Measurements from ENCODE around the gene IFI6. TPM values are rescaled to one million over a fixed set of nuclear protein-coding genes. Genes with fewer than 3 reads are reported as not detected.
"Not testable (repeated sequence)": the region's sequence is repeated elsewhere in the genome, so short reads cannot be mapped to it uniquely, and the experiment has no call there.

Gene IFI6
- polyA plus RNA-seq, 1 experiment = 26.8 TPM

GRCh38 chr1:27713139-27713725 is 41.2 kb upstream of the IFI6 start:
- DNase-seq (ENCODE audit: low read depth, low spot score) = no peak
- POLR2A ChIA-PET = no interaction called here
- Histone ChIP-seq H3K27ac (ENCODE audit: low read depth, low read length) (no peak overlapping the region), H3K4me3 (ENCODE audit: low read depth, low read length) (no peak overlapping the region), H3K9me3 (ENCODE audit: control insufficient read depth, insufficient read depth, low read length) (peaks cover 5% of the 10 kb centered on the region; the same call in 1 of the 2 replicates), H3K27me3 (ENCODE audit: control insufficient read depth, insufficient read depth, low read length) (peaks cover 21% of the 10 kb centered on the region)
- CTCF ChIA-PET = interaction anchor here (1.9 kb wide), 1 partner anchor 12 kb away, joined by 7 read pairs; the partner anchor contains the start of gene FAM76A
- TF ChIP-seq, protein P1, sequence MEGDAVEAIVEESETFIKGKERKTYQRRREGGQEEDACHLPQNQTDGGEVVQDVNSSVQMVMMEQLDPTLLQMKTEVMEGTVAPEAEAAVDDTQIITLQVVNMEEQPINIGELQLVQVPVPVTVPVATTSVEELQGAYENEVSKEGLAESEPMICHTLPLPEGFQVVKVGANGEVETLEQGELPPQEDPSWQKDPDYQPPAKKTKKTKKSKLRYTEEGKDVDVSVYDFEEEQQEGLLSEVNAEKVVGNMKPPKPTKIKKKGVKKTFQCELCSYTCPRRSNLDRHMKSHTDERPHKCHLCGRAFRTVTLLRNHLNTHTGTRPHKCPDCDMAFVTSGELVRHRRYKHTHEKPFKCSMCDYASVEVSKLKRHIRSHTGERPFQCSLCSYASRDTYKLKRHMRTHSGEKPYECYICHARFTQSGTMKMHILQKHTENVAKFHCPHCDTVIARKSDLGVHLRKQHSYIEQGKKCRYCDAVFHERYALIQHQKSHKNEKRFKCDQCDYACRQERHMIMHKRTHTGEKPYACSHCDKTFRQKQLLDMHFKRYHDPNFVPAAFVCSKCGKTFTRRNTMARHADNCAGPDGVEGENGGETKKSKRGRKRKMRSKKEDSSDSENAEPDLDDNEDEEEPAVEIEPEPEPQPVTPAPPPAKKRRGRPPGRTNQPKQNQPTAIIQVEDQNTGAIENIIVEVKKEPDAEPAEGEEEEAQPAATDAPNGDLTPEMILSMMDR (IDR thresholded peaks at IDR 0.05; ENCODE audit: low read depth, low read length) = no peak

GRCh38 chr1:27710574-27710973 is 38.6 kb upstream of the IFI6 start:
- no peak for DNase-seq (ENCODE audit: low read depth, low spot score)
- ChIA-PET CTCF (no interaction called here), POLR2A (no interaction called here)
- TF ChIP-seq, protein P1 (IDR thresholded peaks at IDR 0.05; ENCODE audit: low read depth, low read length) = no peak
- H3K27ac ChIP-seq (ENCODE audit: low read depth, low read length) = no peak overlapping the region
- H3K27me3 ChIP-seq (ENCODE audit: control insufficient read depth, insufficient read depth, low read length) = peaks cover 4% of the 10 kb centered on the region
- no peaks in the 10 kb centered on the region for H3K9me3 ChIP-seq (ENCODE audit: control insufficient read depth, insufficient read depth, low read length)
- no peak overlapping the region for H3K4me3 ChIP-seq (ENCODE audit: low read depth, low read length)

DNA sequence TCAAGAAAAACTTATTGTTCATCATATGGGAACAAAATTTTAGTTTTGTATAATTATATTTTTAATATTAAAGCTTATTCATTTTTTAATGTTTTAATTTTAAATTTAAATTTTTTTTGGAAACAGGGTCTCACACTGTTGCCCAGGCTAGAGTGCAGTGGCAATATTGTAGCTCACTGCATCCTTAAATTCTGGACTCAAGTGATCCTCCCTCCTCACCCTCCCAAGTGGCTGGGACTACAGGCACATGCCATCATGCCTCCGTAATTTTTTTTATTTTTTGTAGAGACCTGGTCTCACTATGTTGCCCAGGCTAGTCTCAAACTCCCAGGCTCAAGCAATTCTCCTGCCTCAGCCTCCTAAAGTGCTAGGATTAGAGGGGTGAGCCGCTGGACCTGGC is 33.6 kb upstream of the IFI6 start:
- Histone ChIP-seq H3K27me3 (ENCODE audit: control insufficient read depth, insufficient read depth, low read length) (peaks cover 2% of the 10 kb centered on the region), H3K4me3 (ENCODE audit: low read depth, low read length) (no peak overlapping the region), H3K27ac (ENCODE audit: low read depth, low read length) (no peak overlapping the region), H3K9me3 (ENCODE audit: control insufficient read depth, insufficient read depth, low read length) (no peaks in the 10 kb centered on the region; the same call in 1 of the 2 replicates)
- TF ChIP-seq, protein P1 (IDR thresholded peaks at IDR 0.05; ENCODE audit: low read depth, low read length) = no peak
- POLR2A ChIA-PET = no interaction called here
- no peak for DNase-seq (ENCODE audit: low read depth, low spot score)
- CTCF ChIA-PET = interaction anchor here (0.9 kb wide), 1 partner anchor 20 kb away, joined by 3 read pairs; the partner anchor contains the start of gene FAM76A

DNA sequence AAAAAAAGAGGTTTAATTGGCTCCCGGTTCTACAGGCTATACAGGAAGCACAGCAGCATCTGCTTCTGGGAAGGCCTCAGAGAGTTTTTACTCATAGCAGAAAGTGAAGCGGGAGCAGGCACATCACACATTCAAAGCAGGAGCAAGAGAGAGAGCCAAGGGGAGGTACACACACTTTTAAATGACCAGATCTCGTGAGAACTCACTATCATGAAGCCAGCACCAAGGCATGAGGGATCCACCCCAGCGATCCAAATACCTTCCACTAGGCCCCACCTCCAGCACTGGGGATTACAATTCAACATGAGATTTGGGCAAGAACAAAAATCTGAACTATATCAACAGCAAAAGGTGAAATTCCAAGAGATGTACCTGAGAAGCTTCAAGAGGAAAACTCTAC is 33.0 kb upstream of the IFI6 start:
- no peak overlapping the region for H3K27ac ChIP-seq (ENCODE audit: low read depth, low read length)
- H3K9me3 ChIP-seq (ENCODE audit: control insufficient read depth, insufficient read depth, low read length) = no peaks in the 10 kb centered on the region; the same call in 1 of the 2 replicates
- H3K4me3 ChIP-seq (ENCODE audit: low read depth, low read length) = no peak overlapping the region
- ChIA-PET CTCF (interaction anchor here (0.7 to 0.9 kb wide), 2 partner anchors 21 to 61 kb away, joined by 3 read pairs; partner anchors contain the start of gene FAM76A), POLR2A (no interaction called here)
- TF ChIP-seq, protein P1 (IDR thresholded peaks at IDR 0.05; ENCODE audit: low read depth, low read length) = no peak
- H3K27me3 ChIP-seq (ENCODE audit: control insufficient read depth, insufficient read depth, low read length) = peaks cover 2% of the 10 kb centered on the region
- no peak for DNase-seq (ENCODE audit: low read depth, low spot score)

DNA sequence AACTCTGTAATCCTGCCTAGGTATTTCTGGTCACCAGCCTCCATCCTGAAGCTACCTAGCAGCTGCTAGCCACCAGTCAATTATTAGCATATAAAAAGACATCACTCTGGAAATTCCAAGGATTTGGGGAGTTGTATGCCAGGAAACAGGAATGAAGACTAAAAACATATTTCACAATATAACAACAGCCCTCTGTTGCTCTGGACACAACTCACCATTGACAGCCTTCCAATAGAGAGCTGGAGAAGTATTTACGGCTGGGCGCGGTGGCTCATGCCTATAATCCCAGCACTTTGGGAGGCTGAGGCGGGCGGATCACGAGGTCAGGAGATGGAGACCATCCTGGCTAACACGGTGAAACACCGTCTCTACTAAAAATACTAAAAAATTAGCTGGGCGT is 24.8 kb upstream of the IFI6 start:
- H3K9me3 ChIP-seq (ENCODE audit: control insufficient read depth, insufficient read depth, low read length); POLR2A ChIA-PET; DNase-seq (ENCODE audit: low read depth, low spot score); H3K4me3 ChIP-seq (ENCODE audit: low read depth, low read length); H3K27ac ChIP-seq (ENCODE audit: low read depth, low read length); CTCF ChIA-PET: not testable (repeated sequence)
- peaks cover 12% of the 10 kb centered on the region for H3K27me3 ChIP-seq (ENCODE audit: control insufficient read depth, insufficient read depth, low read length)
